ENCODE data around the gene PTP4A1. TPM values are rescaled to one million over a fixed set of nuclear protein-coding genes. Genes with fewer than 3 reads are reported as not detected.
A peak's percentile ranks its signal among the peaks of the same experiment; 100 is the strongest.
"Not testable (repeated sequence)": the region's sequence is repeated elsewhere in the genome, so short reads cannot be mapped to it uniquely, and the experiment has no call there.

Gene PTP4A1
- total RNA-seq (2014; rRNA removed) = 19.0 and 28.5 TPM in 2 replicates
- 36.2 TPM for polyA plus RNA-seq (2012)

DNA sequence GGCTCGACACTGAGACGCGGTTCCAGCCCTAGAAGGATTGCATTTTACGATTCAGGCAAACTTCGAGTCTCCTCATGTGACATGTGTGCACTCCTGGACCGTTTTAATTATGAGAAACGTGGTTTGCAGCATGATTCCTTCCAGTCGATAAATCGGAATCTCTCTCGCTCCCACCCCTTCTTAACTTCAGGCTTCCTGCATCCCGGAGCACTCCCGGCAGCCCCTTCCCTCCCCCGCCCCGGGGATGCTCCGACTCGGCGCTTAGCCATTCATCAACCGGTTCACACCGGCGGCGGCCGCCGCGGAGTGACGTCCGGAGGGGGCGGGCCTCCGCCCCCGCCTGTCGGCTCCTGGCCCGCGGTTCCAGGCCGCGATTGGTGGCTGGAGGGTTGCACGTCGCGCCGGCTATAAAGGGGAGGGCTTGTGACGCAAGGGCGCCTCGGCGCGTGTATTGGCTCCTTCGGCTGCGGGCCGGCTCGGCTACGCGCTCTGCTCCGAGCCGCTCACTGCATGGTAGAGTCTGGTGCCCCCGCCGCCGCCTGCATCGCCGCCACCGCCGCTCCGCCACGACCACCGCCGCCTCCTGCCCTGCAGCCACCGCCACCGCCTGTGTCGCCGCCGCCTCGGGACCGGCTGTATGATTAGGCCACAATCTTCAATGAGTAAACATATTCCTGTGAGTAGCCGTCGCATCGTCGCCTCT, at the start of gene PTP4A1, which contains the start of gene LOC128125822:
PTP4A1 (plus strand) TSS at position 437 of the 703 bp plus-strand sequence. CDS start 4,401 bp downstream, outside the sequence.
LOC128125822 (plus strand) TSS at position 437 of the 703 bp plus-strand sequence.
- DNase-seq (ENCODE audit: low read depth) = peak; percentile 96

DNA sequence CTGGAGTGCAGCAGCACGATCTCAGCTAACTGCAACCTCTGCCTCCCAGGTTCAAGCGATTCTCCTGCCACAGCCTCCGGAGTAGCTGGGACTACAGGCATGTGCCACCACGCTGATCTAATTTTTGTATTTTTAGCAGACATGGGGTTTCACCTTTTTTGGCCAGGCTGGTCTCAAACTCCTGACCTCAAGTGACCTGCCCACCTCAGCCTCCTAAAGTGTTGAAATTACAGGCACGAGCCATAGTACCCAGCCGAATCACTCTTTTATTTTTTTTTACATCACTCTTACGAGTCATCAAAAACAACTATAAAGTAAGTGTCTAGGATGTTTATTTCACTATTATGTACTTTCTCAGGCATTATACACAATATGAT, 49.4 kb upstream of the PTP4A1 start:
- not testable (repeated sequence) for DNase-seq (ENCODE audit: low read depth)

DNA sequence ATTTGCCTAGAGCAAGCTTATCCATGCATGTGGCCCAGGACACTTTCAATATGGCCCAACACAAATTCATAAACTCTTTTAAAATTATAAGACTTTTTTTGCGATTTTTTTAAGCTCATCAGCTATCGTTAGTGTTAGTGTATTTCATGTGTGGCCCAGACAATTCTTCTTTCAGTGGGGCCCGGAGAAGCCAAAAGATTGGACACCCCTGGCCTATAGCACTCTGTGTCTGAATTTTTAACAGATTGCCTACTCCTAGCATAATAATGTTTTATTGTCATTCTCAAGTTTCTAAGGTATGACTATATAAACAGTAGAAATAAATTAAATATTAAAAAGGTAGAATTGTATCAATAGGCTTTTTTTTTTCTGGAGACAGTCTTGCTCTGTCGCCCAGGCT, 48.6 kb upstream of the PTP4A1 start:
- DNase-seq (ENCODE audit: low read depth) = no peak

DNA sequence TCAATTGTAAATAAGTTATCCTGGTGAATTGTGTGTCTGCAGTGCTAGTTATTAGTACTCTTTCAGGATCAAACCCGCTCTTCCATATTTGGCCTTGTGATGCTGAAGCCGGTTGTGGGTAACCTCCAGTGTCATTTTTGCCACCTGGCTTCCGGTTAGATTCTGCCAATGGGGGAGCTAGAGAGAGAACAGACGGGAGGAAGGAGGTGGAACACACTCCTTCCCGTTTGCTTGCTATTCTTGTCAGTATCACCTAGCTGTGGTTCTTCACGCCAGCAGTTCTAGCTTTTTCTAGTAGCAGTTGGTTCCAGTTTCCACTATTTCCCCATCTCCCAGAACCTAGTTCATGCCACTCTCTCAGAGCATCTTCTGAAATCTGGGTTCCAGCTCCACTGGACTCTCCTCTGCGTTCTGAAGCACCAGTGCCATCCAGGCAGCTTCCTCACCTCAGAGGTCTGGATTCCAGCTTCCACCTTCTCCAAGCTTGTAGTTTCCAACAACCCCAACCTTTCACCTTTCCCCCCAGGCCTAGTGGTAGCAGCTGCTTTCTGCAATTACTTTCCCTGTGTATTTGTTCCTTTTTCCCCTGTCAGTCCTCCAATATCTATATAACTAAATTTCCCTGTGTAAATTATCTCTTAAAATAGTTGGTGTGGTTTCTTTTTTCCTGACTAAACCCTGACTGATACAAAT, 46.9 kb upstream of the PTP4A1 start:
- DNase-seq (ENCODE audit: low read depth) = no peak

DNA sequence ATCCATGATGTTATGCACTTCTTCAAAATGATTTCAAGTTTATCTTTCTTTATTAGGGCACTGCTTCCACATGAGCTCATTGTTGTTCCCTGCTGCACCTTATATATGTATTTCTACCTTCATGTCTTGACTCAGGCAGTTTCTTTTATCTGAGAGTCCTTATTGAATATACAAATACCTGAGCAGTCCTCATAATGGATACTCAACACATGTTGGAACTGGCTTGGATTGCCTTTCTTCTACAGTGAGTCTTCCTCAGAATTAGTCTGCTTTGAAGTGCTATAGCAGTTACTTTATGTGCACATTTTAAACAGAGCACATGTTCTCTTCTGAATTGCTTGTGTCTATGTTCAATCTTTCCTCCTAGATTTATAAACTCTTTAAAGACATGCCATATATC, 45.3 kb upstream of the PTP4A1 start:
- DNase-seq (ENCODE audit: low read depth) = no peak

DNA sequence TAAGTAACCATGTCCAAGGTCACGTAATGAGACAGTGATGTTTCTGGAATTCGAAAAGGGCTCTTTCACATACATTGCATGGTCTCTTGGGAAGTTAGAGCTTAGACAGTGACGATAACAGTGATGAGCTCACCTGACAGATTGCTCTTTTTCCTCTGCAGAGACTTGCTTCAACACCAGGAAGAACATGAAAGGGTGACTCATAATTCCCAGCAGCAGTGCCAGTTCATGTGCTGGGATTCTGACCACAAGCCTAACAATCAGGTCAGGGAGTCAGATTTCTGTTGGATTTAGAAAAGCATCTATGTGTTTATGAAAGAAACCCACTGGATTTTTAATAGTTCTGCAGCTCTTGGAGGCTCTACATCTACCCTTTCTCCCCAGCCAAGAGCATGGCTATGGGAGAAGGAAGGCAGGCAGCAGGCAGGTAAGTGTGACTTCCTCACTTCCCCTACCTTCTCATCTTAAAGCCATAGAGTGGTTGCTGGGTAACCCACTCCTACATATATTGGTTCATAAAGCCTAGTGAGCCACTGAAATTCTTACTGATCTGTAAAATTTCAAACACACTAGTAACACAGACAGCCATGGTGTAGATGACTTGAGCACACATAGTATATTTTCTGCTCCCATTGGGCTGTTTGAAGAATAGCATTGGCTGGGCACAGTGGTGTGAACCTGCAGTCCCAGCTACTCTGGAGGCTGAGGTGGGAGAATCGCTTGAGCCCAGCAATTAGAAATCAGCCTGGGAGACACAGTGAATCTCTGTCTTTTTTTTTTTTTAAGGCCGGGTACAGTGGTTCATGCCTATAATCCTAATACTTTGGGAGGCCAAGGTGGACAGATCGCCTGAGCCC, 44.4 kb upstream of the PTP4A1 start:
- DNase-seq (ENCODE audit: low read depth) = peak; percentile 94

DNA sequence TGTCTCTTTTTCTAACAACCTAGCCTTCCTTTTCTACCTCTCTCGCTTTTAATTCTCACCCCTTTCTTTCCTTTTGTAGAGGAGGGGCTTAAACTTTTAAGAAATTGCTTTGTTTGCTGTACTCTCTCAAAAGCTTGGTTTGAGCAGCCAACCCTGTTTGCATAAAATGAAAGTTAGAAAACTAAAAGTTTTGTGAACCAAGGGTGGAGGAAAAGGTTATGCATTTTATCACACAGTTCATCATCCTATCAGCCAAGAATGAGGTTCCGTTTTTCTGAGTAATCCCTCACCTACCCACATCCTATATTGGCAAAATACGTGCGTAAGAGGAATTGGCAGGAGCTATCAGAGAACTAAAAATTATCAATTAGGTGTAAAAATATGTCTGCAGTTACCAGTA, 42.8 kb upstream of the PTP4A1 start:
- DNase-seq (ENCODE audit: low read depth) = no peak

DNA sequence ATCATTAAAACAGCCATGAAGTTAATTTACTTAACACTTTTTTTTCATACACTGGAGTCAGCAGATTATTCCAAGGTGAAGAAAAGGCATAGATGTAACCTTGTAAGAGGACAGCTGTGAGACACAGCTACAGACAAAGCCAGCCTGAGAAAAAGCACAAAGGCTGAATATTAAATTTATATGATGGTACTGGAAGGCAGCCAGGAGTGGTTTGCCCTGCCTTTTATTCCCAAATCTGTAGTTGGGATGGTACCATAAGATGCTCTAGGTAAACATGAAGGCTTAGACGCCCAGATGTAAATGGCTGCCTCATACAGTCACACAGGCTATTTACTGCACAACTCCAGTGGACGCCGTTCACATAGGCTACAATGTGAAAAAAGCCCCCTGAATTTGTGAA, 42.1 kb upstream of the PTP4A1 start:
- DNase-seq (ENCODE audit: low read depth) = no peak

DNA sequence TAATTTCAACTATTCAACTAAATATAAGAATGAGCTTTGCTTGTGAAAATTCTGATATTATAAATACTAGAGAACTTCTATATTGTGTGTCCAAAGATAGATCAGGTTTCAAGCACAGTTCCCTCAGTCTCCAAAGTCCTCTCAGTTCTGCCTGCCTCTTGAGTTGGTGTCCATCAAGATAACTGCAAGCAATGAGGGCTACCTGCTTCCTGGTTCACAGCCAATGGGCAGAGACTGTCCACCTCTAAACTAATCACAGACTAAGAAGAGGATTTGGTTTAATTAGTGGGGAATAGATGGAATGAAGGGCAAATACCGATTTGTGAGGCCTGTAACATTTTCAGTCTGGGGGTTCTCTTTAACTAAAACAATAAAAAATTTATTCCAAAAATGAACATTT, 41.3 kb upstream of the PTP4A1 start:
- DNase-seq (ENCODE audit: low read depth) = no peak

DNA sequence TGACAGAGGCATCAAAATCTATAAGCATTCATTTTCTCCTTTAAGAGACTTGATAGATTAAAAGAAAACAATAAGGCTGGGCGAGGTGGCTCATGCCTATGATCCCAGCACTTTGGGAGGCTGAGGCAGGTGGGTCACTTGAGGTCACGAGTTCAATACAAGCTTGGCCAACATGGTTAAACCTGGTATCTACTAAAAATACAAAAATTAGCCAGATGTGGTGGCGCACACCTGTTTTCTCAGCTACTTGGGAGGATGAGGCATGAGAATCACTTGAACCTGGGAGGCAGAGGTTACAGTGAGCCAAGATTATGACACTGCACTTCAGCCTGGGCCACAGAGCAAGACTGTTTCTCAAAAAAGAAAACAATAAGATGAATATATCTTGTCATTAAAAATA, 39.3 kb upstream of the PTP4A1 start:
- no peak for DNase-seq (ENCODE audit: low read depth)

DNA sequence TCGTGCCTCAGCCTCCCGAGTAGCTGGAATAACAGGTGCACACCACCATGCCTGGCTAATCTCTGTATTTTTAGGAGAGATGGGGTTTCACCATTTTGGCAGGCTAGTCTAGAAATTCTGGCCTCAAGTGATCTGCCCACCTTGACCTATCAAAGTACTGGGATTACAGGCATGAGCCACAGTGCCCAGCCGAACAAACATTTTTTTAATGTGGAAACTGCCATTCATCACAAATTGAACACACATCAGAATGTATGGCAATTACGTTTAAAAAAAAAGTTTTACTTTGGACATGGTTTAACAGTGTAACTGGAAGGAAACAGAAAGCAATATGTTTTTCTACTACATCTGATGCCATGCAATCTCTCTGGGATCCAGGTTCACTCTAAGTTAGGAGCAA, 38.3 kb upstream of the PTP4A1 start:
- DNase-seq (ENCODE audit: low read depth) = no peak

DNA sequence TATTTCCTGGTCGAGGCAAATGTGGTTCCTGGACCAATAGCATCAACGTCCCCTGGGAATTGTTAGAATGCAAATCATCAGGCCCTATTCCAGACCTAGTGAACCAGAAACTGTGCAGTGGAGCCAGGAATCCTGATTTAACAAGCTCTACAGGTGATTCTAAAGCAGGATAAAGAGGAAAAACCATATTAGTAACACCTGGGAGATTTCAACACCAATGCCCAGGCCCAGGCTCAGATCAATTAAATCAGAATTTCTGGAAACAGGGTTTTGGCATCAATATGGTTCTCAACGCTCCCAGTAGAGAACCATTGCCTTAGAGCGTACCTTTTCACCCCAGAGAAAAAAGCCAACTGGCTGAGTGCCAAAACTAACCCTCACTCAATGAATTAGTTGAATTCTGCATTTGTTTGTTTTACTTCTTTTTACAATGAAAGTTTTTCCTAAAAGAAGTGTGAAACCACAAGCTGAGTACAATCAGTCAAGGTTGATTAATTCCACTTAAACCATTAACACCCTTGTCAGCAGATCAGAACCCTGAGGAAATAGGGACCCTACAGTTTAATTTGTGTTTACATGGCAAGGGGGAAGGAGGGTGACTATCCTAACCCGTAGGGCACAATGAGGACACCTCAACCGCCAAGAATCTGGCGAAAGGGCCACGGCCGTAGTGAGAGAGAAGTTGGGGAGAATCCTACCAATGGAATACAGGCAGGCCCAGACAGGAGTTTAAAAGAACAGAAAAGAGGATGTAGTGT, 34.9 kb upstream of the PTP4A1 start:
- DNase-seq (ENCODE audit: low read depth) = no peak

DNA sequence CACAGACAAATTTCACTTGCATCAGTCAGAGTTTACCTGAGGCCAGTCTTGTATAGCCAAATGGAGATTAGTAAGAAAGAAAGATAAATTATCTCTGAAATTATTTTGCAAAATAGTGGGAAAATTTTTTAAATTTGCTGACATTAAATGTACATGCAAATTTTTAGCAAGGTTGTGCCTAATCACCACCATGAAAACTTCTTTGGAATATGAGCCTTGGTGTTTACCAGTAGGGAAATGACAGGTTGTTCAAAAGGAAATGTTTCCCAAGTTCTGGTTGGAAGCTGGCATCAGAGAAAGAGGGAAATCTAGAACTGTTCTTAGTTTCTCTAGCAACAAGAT, 34.4 kb upstream of the PTP4A1 start:
- DNase-seq (ENCODE audit: low read depth) = no peak

DNA sequence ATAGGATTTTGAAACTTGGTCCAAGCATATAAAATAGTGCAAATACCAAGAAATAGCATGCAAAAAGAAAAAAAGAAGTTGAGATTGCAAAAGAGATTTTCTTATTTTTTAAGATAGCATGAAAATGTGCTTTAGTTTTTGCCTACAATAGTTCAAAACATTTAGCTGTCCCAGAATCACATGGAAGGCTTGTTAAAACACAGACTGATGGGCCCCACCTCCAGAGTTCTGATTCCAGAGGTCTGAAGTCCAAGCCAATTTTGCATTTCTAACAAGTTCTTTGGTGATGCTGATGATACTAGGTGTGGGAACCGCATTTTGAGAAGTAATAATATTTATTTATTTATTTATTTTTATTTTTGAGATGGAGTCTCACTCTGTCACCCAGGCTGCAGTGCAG, 33.7 kb upstream of the PTP4A1 start:
- DNase-seq (ENCODE audit: low read depth) = no peak

DNA sequence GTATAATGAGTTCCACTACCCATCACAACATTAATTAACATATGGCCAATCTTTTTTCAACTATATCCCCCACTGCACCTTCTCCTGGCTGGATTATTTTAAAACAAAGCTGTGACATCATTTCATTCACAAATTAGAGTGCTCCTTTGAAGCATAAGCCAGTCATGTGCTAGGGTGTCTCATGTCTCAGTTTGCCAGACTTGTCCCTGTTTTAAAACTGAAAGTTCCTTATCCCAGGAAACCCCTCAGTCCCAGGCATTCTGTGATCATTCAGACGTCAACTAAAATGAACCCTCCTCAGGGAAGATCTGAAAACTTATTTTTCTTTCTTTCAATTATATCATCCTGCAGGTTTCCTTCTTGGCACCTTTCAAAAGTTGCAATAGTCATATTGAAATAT, 29.3 kb upstream of the PTP4A1 start:
- no peak for DNase-seq (ENCODE audit: low read depth)

DNA sequence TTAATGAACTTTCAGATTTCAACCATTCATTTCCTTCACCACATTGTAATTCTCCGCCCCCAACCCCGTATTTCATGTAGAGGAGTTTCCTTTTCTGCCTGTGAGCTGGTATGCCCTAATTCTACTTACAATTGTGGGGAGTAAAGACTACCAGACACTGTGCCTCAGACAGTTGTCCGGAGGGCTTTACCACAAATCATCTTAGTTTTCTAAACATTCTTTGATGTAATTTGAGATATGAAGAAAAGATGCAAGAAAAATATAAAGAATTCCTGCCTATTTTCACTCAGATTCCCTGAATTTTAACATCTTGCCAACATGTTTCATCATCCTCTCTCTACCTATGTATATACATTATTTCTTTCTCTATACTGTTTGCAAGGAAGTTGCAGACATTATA, 28.3 kb upstream of the PTP4A1 start:
- DNase-seq (ENCODE audit: low read depth) = no peak

DNA sequence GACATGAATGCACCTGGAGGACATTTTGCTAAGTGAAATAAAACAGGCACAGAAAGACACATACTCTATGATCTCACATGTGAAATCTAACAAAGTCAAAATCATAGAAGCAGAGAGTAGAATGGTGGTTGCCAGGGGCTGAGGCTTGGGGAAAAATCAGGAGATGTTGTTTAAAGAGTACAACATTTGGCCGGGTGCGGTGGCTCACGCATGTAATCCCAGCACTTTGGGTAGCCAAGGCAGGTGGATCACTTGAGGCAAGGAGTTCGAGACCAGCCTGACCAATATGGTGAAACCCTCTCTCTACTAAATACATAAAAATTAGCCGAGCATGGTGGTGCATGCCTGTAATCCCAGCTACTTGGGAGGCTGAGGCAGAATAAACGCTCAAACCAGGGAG, 26.0 kb upstream of the PTP4A1 start:
- no peak for DNase-seq (ENCODE audit: low read depth)

DNA sequence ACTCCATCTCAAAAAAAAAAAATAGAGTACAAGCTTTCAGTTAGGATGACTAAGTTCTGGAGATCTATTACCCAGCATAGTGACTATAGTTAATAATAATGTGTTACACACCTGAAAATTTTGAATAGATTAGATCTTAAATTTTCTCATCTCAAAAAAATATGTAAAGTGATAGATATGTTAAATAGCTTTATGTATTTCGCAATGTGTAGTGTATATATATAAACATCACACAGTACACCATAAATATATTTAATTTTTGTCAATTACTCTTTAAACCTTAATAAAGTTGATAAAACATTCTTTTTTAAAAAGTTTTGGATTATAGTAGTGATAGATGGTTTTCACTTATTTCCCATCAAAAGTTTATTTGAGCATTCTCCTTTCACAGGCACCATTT, 25.6 kb upstream of the PTP4A1 start:
- DNase-seq (ENCODE audit: low read depth) = no peak

DNA sequence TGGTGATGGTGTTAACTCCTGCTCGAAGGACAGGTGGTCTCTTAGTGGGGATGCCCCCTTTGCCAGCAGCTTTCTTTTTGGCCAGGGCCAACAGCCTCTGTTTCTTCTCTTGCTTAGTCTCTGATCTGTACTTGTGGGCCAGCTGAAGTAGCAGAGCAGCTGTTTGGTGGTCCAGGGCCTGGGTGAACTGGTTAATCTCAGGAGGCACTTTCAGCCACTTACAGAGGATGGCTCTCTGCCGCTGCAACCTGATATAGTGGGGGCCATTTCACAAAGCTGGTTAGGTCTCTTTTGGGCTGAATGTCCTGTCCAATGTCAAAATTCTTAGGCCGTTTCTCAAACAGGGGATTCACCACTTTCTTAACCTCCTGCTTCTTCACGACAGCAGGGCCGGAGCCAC, 23.2 kb upstream of the PTP4A1 start:
- DNase-seq (ENCODE audit: low read depth) = no peak

DNA sequence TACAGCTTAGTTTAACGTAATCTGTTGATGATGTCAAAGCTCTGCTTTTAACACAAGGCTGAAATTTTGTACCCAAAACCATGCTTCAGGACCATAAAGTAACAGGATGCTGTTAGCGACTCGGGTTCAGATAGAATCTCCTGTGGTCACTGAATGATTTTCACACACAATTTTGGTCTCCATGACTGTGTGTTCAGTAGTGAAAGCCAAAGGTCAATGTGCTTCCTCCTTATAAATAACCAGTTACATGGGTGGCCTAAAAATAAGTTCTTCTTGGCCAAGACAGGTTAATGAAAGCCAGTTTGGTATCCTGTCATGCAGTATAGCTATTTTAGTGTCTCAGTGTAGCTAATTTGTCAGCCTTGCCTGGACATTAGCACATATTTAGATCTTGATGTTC, 19.1 kb upstream of the PTP4A1 start:
- no peak for DNase-seq (ENCODE audit: low read depth)

DNA sequence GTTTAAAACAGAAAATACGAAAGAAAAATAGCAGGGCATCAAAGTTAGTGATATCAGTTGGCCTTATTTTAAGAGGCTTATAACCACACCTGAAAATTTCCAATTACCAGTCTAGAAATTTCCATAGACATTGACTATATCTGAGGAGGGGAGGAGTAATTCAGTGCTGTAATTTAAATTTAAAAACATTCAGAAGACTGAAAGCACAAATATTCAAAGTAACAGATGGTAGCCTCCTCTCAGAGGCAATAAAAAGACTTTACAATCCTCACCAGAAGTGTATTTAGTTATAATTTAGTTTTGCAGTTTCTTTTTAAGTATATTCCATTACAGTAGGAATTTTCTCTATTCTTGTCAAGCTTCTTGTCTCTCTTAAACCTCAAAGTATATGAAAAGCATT, 18.4 kb upstream of the PTP4A1 start:
- no peak for DNase-seq (ENCODE audit: low read depth)

DNA sequence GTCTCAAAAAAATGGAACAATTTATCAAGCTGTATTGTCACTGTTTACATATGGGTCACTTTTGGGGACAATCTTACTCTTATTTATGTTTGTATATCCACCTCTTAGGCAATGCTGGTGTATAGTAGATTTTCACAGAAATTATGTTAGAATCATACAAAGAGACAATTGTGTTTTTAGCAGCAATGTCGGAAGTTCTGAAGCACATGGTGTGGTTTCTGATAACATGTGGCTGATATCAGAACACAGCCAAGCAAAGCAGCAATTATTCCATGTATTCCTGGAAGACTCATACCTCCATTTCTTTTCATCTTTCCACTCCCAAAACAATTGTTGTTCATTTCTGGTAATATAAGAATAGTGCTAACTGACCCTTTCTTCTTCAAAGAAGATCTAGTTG, 17.5 kb upstream of the PTP4A1 start:
- DNase-seq (ENCODE audit: low read depth) = no peak
